Thyroid gland (tissue), 4 donors: ENCODE results near the gene ETFB. TPM values are rescaled to one million over a fixed set of nuclear protein-coding genes. Genes with fewer than 3 reads are reported as not detected.
A peak's percentile ranks its signal among the peaks of the same experiment; 100 is the strongest.

Source experiments
- DNase-seq, 2 donors: peaks; one replicate each; pipeline ENCODE4 v3.0.0-alpha.2; 2019
- H3K27ac ChIP-seq, 3 donors: fragments of 200-600 bp; sonication (generic); 1 replicate in 2 of 3; 2 replicates in 1 of 3; pipeline ENCODE4 v1.5.1; 2016 to 2019; ENCODE audit warnings: mild to moderate bottlenecking in 1 of 3, moderate library complexity in 1 of 3
- H3K27me3 ChIP-seq: fragments of 200-600 bp; sonication (generic); one replicate; pipeline ENCODE4 v1.5.1; 2019
- H3K36me3 ChIP-seq, 2 donors: fragments of 200-600 bp; sonication (generic); one replicate each; pipeline ENCODE4 v1.5.1; 2016 to 2019
- H3K4me1 ChIP-seq, 2 donors: fragments of 200-600 bp; sonication (generic); one replicate each; pipeline ENCODE4 v1.5.1; 2017 to 2019
- H3K4me3 ChIP-seq, 3 donors: fragments of 200-600 bp; sonication (generic); replicated peaks in 1 of 3; 1 replicate in 2 of 3; 2 replicates in 1 of 3; pipeline ENCODE4 v1.5.1; 2016; ENCODE audit warnings: mild to moderate bottlenecking in 1 of 3
- H3K9me3 ChIP-seq: fragments of 200-600 bp; sonication (generic); one replicate; pipeline ENCODE4 v1.5.1; 2017
- POLR2A ChIP-seq, 2 donors: fragments of 450-650 bp; IDR thresholded peaks; one replicate each; pipeline ENCODE4 v1.6.1; 2017; ENCODE audit warnings: antibody characterized with exemption in 2 of 2, mild to moderate bottlenecking in 2 of 2, moderate library complexity in 1 of 2
- WGBS, 2 donors: methylation state at CpG; one replicate each; pipeline ENCODE4 v1.1.5; 2017; 5-methylcytosine and 5-hydroxymethylcytosine counted together
- intact Hi-C: fragments of 100-400 bp; cut with DNase I; formaldehyde crosslinking; loops from one replicate; pipeline ENCODE4 v1.15.1; 2023
- total RNA-seq, 4 donors: library from RNA; depleted of rRNA; stranded (reverse); fragments of >200 nt; gene quantifications; one replicate each; pipeline ENCODE4 v1.2.3, GENCODE V29; 2016
- TF ChIP-seq, protein P1 (sequence below), 6 experiments: fragments of 200-600 bp in 3 of 6; fragments of 450-650 bp in 3 of 6; sonication (generic) in 3 of 6; IDR thresholded peaks; one replicate each; pipeline ENCODE4 v1.5.1; 2016 to 2019; ENCODE audit warnings: antibody characterized with exemption in 6 of 6, mild to moderate bottlenecking in 2 of 6, inconsistent platforms in 1 of 6, moderate library complexity in 1 of 6

Gene ETFB
- total RNA-seq, 4 donors from 2014 or later: 73.1 to 177 (median 129) TPM

DNA sequence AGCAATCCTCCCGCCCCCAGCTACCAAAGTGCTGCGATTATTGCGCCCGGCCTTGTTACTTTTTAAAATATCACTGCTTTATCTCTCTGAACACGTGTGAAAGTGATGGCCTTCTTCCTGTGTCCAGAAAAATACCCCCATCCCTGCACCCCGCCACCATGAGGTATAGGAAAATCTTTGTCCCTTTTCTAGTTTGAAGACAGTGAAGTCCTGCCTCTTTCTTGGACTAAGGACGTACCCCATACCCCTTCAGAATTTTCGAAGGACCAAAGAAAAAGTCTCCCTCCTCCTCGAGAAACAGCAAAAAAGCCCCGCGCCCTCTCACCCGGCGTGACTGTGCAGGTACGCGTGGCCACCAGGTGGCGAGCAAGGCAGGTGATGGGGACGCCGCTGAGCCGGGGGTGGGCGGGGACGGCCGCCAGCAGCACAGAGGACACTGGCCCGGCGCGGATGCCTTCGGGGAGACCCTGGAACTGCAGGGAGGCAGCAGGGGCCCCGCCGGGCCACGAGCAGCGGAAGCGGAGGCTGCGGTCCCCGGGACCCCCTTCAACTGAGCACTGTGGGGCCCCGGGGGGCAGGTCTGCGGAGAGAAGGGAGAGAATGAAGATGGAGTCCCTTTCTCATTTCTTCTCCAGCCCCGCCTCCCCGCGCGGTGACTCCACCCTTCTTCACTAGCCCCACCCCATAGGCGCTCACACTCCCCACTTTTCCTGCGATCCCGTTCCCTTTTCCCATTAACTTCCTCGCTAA is 27.4 kb downstream of the ETFB start:
- intact Hi-C loops: no loop called here
- Histone ChIP-seq H3K4me1 (peaks cover 9 to 14% of the 10 kb centered on the region in 2 donors), H3K36me3 (no peaks in the 10 kb centered on the region), H3K27ac (peak overlapping the region in 1 of 3 donors; percentile 61), H3K27me3 (no peaks in the 10 kb centered on the region), H3K9me3 (no peaks in the 10 kb centered on the region), H3K4me3 (peak overlapping the region in 1 of 3 donors; percentile 38)
- 6 to 7% methylated on average over 19 to 30 of the region's 43 CpGs for WGBS, 2 donors
- TF ChIP-seq, protein P1, sequence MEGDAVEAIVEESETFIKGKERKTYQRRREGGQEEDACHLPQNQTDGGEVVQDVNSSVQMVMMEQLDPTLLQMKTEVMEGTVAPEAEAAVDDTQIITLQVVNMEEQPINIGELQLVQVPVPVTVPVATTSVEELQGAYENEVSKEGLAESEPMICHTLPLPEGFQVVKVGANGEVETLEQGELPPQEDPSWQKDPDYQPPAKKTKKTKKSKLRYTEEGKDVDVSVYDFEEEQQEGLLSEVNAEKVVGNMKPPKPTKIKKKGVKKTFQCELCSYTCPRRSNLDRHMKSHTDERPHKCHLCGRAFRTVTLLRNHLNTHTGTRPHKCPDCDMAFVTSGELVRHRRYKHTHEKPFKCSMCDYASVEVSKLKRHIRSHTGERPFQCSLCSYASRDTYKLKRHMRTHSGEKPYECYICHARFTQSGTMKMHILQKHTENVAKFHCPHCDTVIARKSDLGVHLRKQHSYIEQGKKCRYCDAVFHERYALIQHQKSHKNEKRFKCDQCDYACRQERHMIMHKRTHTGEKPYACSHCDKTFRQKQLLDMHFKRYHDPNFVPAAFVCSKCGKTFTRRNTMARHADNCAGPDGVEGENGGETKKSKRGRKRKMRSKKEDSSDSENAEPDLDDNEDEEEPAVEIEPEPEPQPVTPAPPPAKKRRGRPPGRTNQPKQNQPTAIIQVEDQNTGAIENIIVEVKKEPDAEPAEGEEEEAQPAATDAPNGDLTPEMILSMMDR (IDR thresholded peaks at IDR 0.05): peak; percentile 62 to 91 (median 70)
- no peak for TF ChIP-seq POLR2A (IDR thresholded peaks at IDR 0.05)
- DNase-seq: peak; percentile 80 to 84

DNA sequence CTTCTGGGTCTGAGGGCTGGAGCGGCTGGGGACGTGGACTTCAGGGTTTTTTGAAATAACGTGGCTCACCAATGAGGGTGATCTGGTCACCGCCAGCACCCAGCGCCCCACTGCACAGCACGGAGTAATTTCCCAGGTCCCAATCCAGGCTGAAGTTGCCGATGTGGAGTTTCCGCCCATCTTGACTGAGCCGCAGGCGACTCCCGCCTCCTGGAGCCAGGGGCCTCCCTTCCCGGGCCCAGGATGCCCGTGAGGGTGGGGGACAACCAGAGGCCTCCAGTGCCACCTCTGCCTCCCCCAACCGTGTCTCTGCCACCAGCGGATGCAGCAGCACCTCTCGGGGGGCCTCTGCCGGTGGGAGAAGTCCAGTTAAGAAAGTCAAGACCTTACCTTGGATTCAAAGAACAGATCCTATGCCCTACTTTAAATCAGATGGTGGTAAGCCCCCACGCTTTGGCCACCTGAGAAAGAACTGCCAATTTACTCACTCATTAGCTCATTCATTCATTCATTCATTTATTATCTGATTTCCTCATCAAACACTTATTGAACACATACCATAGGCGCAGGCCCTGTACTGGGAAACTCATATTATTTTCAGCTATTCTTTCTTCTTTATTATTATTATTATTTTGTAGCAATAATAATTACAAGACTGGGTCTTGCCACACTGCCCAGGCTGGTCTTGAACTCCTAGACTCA is 28.2 kb downstream of the ETFB start:
- Histone ChIP-seq H3K36me3 (no peaks in the 10 kb centered on the region), H3K4me3 (no peak overlapping the region), H3K9me3 (no peaks in the 10 kb centered on the region), H3K27me3 (no peaks in the 10 kb centered on the region), H3K27ac (no peak overlapping the region), H3K4me1 (peaks cover 9 to 14% of the 10 kb centered on the region in 2 donors)
- 86 to 88% methylated on average over 11 to 19 of the region's 19 CpGs for WGBS, 2 donors
- no peak for DNase-seq
- no peak for TF ChIP-seq POLR2A (IDR thresholded peaks at IDR 0.05)
- TF ChIP-seq, protein P1 (IDR thresholded peaks at IDR 0.05): no peak
- intact Hi-C loops: no loop called here

DNA sequence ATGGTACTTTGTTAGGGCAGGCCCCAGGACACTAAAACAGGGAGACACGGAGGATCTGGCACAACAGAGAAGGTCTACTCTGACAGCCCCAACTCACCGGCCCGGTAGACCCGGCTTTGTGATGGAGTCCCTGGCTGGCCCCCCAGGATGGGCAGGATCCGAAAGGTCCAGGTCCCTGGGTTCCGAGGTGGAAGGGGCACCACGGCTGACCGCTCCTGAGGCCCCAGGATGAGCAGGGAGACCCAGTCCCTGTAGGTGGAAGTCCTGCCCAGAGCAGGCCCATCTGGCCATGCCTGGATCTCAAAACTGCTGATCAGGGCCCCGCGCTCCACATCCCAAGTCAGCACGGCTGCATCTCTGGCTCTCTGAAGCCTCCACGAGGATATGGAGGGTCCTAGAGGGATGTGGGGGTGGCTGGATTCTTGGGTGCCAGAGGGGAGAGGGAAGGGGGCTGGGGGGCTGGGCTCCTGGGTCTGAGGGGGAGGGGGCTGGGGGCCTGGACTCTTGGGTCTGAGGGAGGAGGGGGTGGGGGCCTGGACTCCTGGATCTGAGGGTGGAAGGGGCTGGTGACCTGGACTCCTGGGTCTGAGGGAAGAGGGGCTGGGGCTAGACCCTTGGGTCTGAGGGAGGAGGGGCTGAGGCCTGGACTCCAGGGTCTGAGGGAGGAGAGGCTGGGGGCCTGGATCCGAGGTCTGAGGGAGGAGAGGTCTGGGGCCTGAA is 28.9 kb downstream of the ETFB start:
- H3K27ac ChIP-seq: no peak overlapping the region
- H3K4me1 ChIP-seq: peaks cover 9 to 14% of the 10 kb centered on the region in 2 donors
- TF ChIP-seq POLR2A (IDR thresholded peaks at IDR 0.05): no peak
- TF ChIP-seq, protein P1 (IDR thresholded peaks at IDR 0.05): no peak
- no peaks in the 10 kb centered on the region for H3K36me3 ChIP-seq
- intact Hi-C loops: no loop called here
- no peak for DNase-seq
- H3K9me3 ChIP-seq: no peaks in the 10 kb centered on the region
- no peaks in the 10 kb centered on the region for H3K27me3 ChIP-seq
- no peak overlapping the region for H3K4me3 ChIP-seq
- WGBS, 2 donors: 92 to 96% methylated on average over 1 to 8 of the region's 13 CpGs

DNA sequence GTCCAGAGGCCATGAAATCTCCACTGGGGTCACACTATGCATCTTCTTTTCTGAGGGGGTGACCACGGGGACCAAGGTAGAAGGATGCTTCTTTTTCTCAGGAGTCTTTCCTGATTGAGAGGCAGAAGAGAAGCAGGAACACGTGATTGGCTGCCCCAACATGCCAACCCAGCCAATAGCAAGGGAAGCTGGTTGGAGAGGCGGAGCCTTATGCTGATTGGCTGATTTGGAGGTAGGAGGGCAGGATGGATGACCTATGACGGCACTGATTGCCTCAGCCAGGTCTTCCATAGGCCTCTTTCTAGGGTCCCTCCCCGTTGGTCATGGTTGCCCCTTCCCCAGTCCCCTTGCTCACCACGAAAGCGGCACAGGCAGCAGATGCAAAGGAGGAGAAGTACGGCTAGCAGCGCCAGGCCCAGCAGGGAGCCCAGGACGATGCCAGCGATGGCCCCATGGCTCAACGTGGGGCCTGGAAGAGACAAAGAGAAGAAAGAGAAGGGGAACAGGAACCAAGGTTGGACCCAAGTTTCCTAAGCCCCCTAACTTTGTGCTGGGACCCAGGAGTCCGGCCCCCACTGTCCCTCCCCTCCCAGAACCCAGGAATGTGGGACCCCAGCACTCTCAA is 32.2 kb downstream of the ETFB start:
- H3K4me1 ChIP-seq: peaks cover 0 to 7% of the 10 kb centered on the region in 2 donors
- WGBS, 2 donors: 88 to 92% methylated on average over 13 of the region's 13 CpGs
- no peaks in the 10 kb centered on the region for H3K36me3 ChIP-seq
- no peak overlapping the region for H3K4me3 ChIP-seq
- no peaks in the 10 kb centered on the region for H3K9me3 ChIP-seq
- DNase-seq: no peak
- no peak overlapping the region for H3K27ac ChIP-seq
- no peaks in the 10 kb centered on the region for H3K27me3 ChIP-seq
- intact Hi-C loops: no loop called here
- TF ChIP-seq, protein P1 (IDR thresholded peaks at IDR 0.05): no peak
- no peak for TF ChIP-seq POLR2A (IDR thresholded peaks at IDR 0.05)
